ENCODE data around the gene RHOH. TPM values are rescaled to one million over a fixed set of nuclear protein-coding genes. Genes with fewer than 3 reads are reported as not detected.
A peak's percentile ranks its signal among the peaks of the same experiment; 100 is the strongest.

The RHOH gene
- total and polyA plus RNA-seq, 10 of the 15 experiments (the other 5 are each of a cell fraction or from before 2014, with no cell fraction given), result 46.5 to 120 (median 57.9) TPM

DNA sequence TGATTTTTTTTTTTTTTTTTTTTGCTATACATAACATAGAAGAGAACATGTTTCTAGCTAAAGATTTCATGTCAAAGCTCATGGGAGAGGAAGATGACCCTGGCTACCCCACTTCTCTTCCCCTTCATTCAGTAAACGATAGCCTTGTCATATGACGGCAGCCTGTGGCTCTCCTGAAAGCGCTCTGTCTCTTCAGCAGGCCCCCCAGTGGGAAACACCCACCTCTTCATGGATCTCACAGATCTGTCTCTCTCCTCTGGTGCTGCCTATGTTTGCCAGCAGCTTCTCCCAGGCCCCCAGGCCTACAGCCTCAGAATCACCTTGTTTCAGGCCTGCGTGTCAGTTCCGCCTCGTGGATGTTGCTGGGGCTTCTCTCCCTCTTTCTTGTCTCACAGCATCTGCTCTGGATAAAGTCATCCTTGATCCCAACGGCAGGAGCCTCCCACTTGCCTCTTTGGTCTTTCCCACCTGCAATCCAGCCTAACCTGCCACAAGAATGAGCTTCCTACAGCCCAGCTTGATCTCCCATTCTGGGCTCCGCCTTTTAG is 34.6 kb downstream of the RHOH start:
- peaks cover 8 to 28% of the 10 kb centered on the region in 2 experiments for H3K36me3 ChIP-seq (ENCODE audit: control insufficient read depth in 2 of 2, insufficient read depth in 2 of 2, low read length in 1 of 2)
- WGBS (ENCODE audit: insufficient coverage, insufficient replicate concordance, low lambda C conversion rate, missing lambda C conversion rate), result 35% methylated on average over 8 of the region's 8 CpGs
- H3K4me1 ChIP-seq (ENCODE audit: control insufficient read depth, insufficient read depth, low read length), result peaks cover 51% of the 10 kb centered on the region
- intact Hi-C loops (cut with micrococcal nuclease; ENCODE audit: unreplicated experiment) (no loop called here), in situ Hi-C loops (cut with MboI) (no loop called here)
- ATAC-seq (no peak), DNase-seq (ENCODE audit: low read depth, low spot score) (no peak), FAIRE-seq (no peak)
- H3K9me3 ChIP-seq (replicated peaks; ENCODE audit: control insufficient read depth, insufficient read depth, low read length), result no peaks in the 10 kb centered on the region
- TF ChIP-seq HCFC1 (IDR thresholded peaks at IDR 0.05; ENCODE audit: low read length) (no peak), ZNF622 (IDR thresholded peaks at IDR 0.05) (no peak), ZSCAN29 (IDR thresholded peaks at IDR 0.05) (no peak), IKZF1 (conservative IDR thresholded peaks at IDR 0.05) (no peak), BCL11A (IDR thresholded peaks at IDR 0.05; ENCODE audit: low read depth, low read length) (no peak), NR2C1 (IDR thresholded peaks at IDR 0.05) (no peak), HDAC6 (IDR thresholded peaks at IDR 0.05; ENCODE audit: unreplicated experiment) (no peak), KDM1A (IDR thresholded peaks at IDR 0.05; ENCODE audit: borderline replicate concordance) (no peak), RBBP5 (conservative IDR thresholded peaks at IDR 0.05) (no peak), ZNF217 (IDR thresholded peaks at IDR 0.05) (no peak), SPI1 (IDR thresholded peaks at IDR 0.05; ENCODE audit: borderline replicate concordance, insufficient read depth, low read depth, low read length) (no peak), POLR2A (IDR thresholded peaks at IDR 0.05; ENCODE audit: low read depth, low read length) (no peak; the same call in 1 of the 2 replicates), SIX5 (IDR thresholded peaks at IDR 0.05; ENCODE audit: low read depth, low read length, severe bottlenecking) (no peak), CREM (IDR thresholded peaks at IDR 0.05; ENCODE audit: low read depth) (no peak)
- TF ChIP-seq, protein P1, sequence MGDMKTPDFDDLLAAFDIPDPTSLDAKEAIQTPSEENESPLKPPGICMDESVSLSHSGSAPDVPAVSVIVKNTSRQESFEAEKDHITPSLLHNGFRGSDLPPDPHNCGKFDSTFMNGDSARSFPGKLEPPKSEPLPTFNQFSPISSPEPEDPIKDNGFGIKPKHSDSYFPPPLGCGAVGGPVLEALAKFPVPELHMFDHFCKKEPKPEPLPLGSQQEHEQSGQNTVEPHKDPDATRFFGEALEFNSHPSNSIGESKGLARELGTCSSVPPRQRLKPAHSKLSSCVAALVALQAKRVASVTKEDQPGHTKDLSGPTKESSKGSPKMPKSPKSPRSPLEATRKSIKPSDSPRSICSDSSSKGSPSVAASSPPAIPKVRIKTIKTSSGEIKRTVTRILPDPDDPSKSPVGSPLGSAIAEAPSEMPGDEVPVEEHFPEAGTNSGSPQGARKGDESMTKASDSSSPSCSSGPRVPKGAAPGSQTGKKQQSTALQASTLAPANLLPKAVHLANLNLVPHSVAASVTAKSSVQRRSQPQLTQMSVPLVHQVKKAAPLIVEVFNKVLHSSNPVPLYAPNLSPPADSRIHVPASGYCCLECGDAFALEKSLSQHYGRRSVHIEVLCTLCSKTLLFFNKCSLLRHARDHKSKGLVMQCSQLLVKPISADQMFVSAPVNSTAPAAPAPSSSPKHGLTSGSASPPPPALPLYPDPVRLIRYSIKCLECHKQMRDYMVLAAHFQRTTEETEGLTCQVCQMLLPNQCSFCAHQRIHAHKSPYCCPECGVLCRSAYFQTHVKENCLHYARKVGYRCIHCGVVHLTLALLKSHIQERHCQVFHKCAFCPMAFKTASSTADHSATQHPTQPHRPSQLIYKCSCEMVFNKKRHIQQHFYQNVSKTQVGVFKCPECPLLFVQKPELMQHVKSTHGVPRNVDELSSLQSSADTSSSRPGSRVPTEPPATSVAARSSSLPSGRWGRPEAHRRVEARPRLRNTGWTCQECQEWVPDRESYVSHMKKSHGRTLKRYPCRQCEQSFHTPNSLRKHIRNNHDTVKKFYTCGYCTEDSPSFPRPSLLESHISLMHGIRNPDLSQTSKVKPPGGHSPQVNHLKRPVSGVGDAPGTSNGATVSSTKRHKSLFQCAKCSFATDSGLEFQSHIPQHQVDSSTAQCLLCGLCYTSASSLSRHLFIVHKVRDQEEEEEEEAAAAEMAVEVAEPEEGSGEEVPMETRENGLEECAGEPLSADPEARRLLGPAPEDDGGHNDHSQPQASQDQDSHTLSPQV (IDR thresholded peaks at IDR 0.05), result no peak
- no peak overlapping the region for H3K4me3 ChIP-seq
- H3K27me3 ChIP-seq (replicated peaks in 1 of 2; ENCODE audit: control insufficient read depth in 2 of 2, insufficient read depth in 2 of 2, low read length in 1 of 2), result no peaks in the 10 kb centered on the region
- ChIA-PET RAD21 (ENCODE audit: unreplicated experiment) (interaction anchor here (0.7 to 6.2 kb wide), 11 partner anchors 23 to 494 kb away, joined by 3 to 50 read pairs (median 5); no protein-coding TSS in a partner anchor), CTCF (interaction anchor here (1.0 to 5.0 kb wide), 11 partner anchors 10 to 174 kb away, joined by 3 to 27 read pairs (median 5); no protein-coding TSS in a partner anchor), SMC1A (ENCODE audit: uncharacterized antibody, unreplicated experiment) (interaction anchor here (0.8 to 9.4 kb wide), 17 partner anchors 9 to 173 kb away, joined by 3 to 160 read pairs (median 3); no protein-coding TSS in a partner anchor), POLR2A (interaction anchor here (0.6 to 3.8 kb wide), 9 partner anchors 9 to 487 kb away, joined by 3 to 22 read pairs (median 4); partner anchors contain the start of gene RHOH)
- H3K4me2 ChIP-seq (ENCODE audit: control insufficient read depth, insufficient read depth), result no peak overlapping the region
- H3K9ac ChIP-seq (ENCODE audit: control insufficient read depth, insufficient read depth, low read length), result no peak overlapping the region
- BruUV-seq (replicated peaks), result TSS peak; percentile 3
- H3K27ac ChIP-seq (ENCODE audit: control insufficient read depth, insufficient read depth), result peak overlapping the region; percentile 34
- no peak overlapping the region for H2AFZ ChIP-seq (ENCODE audit: control insufficient read depth, low read depth, low read length)
- H4K20me1 ChIP-seq (ENCODE audit: control insufficient read depth, insufficient read depth), result peaks cover 4% of the 10 kb centered on the region; the same call in 1 of the 2 replicates
- peaks cover 96% of the 10 kb centered on the region for H3K79me2 ChIP-seq (ENCODE audit: control insufficient read depth, insufficient read depth, low read length)

Data from GM12878 (cell line).